Aortic smooth muscle cell (primary cell): ENCODE measurements around the gene FAM110C. TPM values are rescaled to one million over a fixed set of nuclear protein-coding genes. Genes with fewer than 3 reads are reported as not detected.

Source experiments
- total RNA-seq: library from RNA; depleted of rRNA; stranded (reverse); fragments of >200 nt; gene quantifications from 2 replicates; pipeline ENCODE4 v1.2.3, GENCODE V29; 2014

Gene FAM110C, protein sequence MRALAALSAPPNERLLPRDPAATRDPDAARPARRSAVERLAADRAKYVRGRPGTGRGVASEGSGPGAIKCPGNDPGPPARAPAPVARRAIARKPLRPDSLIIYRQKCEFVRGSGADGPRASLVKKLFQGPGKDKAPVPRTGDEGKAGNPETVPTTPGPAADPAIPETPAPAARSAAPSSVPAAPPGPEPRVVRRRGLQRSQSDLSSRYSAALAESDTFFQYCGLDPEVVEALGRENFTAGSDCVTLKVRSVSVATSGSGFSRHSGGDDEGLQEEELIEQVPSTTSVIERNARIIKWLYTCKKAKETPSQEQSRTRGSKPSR
- under 0.01 TPM in 1 of 2 replicates, not detected in the other for total RNA-seq

DNA sequence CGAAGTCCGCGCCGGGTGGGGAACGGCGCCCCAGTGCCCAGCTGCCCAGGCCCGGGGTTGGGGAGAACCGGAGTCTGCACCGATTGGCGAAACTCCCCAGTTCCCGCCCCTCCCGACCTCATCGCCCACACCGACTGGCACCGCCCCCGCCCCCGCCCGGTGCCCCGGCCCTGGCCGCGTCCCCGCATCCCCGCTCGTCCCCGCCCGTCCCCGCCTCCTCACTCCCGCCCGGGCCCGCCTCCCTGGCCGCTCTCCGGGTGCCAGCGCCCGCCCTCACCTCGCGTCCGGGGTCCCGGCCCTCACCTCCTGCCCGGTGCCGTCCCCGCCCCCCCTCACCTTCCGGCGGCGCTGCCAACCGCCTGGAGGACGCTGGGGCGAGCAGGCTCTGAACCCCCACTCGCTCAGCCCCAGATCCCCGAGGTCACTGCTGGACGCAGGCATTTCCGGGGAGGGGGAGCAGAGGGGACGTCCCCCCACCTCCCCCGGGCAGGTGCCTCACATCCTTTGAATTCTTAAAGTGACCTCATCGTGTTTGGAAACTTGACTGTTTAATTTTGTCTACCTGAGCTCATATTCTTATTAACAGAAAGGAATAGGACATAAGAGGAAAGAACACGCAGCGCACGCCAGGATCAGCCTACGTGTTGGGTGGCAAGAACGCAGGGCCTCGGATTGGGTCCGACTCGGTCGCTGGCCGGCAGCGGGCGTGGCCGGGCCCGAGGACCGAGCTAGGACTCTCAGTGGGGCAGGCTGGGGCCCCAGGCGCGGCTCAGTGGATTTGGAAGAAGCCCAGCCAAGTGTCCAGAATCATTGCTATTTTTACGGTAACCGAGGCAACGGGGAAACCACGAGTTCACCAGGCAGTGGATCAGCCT lies at the start of gene FAM110C:
FAM110C (minus strand) TSS at position 35 of the 875 bp plus-strand sequence. CDS start 120 bp downstream, outside the sequence.

Other genes starting within 250 kb of the FAM110C start
- 47.1 and 49.0 TPM in 2 replicates for gene SH3YL1, start 217.5 kb upstream of the FAM110C start, total RNA-seq
- 83.6 and 89.9 TPM in 2 replicates for gene ACP1, start 218.4 kb upstream of the FAM110C start, total RNA-seq
- gene ALKAL2, start 241.6 kb upstream of the FAM110C start, total RNA-seq, result not detected in 2 replicates